GM19351 (cell line): ENCODE data around the gene CHST11.

ENCODE experiments used
- ATAC-seq: cut with Tn5 transposase; IDR thresholded peaks from one replicate; pipeline ENCODE4 v1.9.1; 2021; ENCODE audit warnings: mild to moderate bottlenecking, moderate library complexity; ENCODE audit not compliant: unreplicated experiment

CHST11 gene

DNA sequence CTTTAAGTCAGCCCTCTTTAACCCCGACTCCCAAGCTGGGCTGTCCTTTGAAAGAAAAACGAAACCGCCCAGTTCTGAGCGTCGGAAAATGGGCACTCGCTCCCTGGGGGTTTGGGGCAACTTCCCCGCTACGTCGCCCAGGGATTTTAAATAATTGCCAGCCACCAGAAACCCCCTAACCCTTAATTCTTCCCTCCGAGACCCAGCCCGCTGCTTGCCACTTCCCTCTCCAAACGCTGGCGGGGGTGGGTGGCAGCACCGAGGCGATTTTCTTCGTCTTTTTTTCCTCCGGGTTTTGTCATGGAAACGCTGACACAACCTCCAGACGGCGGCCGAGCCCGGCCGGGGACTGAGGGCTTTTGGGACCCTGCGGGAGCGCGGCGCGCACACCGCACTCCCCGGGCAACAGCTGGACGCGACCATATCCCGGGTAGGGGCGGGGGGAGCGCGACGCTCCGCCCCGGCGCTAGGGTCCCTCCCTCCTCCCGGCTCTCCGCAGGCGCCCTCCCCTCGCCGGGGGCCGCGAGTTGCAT is at the start of gene CHST11:
Gene CHST11 (plus strand): TSS at position 532 of the 533 bp plus-strand sequence.
- ATAC-seq: peak; percentile 61

DNA sequence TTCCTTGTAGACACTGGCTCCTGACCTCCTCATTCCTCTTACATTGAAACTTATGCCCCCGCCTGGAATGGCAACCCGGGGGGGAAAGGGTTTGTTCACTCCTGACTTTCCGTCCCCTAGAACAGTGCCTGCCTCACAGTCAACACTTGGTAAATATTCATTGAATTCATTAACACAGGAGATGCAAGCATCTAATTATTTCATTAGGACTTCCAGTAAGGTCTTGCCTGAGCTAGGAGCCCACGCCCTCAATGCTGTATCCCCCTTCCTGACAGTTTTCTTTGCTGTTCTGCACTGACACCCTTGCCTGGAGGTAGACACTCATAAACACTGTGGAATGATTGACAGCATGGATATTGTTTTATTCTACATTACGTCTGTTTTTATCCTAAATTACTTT is 49.3 kb upstream of the CHST11 start:
- no peak for ATAC-seq

DNA sequence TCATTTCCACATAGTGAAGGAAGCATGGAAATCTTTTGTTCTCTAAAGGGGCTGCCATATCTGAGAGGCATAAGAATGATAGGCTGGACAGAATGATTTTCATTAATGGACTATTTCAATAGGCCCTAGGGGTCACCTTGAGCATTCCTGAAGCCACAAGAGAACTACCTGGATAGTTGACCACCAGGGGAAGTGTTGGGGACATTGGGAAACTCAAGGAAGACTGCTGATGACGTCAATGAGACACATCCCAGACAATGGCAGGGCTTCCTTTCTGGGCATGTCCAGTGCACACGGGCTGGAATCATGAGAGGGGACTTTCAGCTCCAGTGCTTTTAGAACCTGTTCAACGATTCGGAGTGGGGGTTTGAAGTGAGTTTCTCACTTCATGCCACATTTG is 48.8 kb upstream of the CHST11 start:
- ATAC-seq: no peak

DNA sequence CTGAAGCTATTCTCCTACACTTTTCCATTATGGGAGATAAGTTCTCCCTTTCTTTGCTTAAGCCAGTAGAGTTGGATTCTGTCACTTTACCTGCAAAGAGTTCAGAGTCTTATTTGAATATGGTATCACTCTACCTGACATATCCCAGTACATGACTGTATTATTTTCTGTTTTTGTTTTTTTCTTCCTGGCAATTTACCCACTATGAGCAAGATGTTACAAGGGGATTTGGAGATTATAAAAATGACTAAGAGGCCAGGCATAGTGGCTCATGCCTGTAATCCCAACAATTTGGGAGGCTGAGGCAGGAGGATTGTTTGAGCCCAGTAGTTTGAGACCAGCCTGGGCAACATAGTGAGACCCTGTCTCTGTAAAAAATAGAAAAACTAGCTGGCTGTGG is 46.4 kb upstream of the CHST11 start:
- no peak for ATAC-seq

DNA sequence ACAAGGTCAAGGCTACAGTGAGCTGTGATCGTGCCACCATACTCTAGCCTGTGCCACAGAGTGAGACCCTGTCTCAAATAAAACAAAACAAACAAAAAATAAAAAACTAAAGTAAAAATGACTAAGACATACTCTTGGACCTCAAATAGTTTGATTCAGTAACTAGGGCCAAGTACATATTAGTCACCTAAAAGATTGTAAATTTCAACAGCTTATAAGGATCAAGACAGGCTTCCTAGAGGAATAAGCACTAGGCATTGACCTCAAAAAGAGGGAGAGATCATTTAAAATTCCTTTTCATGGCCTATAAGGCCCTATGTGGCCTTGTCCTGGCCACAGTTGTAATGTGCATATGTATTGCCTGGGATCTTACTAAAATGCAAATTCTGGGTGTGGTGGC is 46.0 kb upstream of the CHST11 start:
- ATAC-seq: no peak

DNA sequence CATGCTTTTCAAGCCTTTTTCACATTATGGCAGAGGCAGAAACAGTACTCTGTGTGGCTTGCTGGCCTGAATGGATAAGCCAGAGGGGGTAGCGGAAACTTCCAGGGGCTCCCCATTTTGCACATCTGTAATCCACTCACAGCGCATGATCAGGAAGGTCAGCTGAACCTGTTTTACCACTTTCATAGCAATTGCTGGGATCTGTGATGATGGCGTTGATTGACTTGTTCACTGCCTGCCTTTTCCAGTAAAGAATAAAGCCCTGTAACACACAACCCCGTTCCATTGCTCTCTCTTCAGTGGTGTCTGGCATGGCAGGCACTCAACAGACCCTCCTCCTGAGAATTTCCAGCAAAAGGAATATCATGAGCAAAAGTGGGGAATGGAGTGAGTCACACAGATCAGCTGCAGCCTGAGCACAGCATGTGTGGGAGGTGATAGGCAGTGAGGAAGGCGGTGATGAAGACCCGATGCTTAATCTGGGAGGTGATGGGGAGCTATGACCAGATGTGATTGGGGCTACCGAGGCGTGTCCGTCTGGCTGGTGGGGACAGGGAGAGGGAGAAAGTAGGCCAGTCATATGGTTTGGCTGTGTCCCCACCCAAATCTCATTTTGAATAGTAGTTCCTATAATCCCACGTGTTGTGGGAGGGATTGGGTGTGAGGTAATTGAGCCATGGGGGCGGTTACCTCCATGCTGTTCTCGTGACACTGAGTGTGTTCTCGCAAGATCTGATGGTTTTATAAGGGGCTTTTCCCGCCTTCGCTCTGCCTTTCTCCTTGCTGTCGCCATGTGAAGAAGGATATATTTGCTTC is 44.7 kb upstream of the CHST11 start:
- no peak for ATAC-seq

DNA sequence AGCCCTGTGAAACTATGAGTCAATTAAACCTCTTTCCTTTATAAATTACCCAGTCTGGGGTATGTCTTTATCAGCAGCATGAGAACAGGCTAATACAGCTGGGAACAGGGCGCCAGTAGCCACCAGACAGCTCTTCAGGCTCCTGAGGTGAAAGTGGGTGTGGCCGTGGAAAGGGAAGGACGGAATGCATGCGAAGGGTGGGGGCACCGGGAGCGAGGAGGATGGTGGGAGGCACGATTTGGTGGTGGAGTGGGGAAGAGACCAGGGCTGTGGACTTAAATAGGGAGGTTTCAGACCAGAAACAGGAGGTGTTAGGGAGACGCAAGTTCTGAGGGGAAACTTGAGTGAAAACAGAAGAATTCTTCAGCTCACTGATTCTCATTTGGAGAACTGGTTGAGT is 44.1 kb upstream of the CHST11 start:
- no peak for ATAC-seq

DNA sequence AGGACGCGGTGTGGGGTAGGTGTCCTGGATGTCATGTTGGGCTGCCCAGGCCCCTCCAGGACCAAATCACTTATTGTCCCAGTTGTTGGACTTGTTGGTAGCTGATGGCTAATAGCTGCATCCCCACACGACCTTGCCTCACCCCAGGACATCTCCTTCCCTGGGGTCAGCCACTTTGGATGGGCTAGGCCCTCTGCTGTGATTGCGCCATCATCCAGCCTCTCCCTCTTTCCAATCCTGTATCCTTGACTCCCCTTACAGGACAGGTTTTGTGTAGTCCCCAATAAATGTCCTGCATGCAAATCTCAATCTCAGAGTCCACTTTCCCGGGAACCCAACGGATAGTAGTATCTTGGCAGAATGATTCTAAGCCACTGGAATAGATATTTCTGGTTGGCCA is 43.4 kb upstream of the CHST11 start:
- ATAC-seq: no peak

DNA sequence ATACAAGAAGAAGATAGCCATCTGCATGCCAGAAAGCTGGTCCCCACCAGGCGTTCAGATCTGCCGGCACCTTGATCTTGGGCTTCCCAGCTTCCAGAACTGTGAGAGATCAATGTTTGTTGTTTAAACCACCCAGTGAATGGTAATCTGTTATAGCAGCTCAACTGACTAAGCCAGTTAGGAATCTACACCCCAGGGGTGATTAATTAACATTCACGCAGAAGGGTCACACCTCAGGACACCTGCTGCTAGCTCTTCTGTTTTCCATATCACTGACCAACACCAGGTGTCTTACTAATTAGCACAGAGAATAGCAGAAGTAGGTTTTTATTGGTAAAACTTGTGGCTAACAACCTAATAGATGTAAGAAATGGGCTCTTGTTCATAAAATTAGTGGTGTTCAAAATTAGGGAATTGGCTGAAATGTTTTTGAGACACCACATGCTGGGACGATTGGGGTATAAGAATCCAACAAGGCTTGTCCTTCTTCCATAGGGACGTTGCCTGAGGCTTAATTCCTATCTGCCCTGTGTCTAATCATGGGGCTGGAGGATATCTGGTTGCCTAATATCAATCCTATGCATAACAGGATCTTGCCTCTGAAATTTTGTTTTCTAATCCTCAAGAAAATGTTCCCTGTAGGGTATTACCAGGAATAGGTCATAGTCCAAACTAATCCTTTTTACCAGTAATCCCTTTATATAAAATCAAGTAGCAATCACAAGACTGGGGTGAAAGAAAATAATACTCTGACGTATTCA is 42.0 kb upstream of the CHST11 start:
- ATAC-seq: no peak

DNA sequence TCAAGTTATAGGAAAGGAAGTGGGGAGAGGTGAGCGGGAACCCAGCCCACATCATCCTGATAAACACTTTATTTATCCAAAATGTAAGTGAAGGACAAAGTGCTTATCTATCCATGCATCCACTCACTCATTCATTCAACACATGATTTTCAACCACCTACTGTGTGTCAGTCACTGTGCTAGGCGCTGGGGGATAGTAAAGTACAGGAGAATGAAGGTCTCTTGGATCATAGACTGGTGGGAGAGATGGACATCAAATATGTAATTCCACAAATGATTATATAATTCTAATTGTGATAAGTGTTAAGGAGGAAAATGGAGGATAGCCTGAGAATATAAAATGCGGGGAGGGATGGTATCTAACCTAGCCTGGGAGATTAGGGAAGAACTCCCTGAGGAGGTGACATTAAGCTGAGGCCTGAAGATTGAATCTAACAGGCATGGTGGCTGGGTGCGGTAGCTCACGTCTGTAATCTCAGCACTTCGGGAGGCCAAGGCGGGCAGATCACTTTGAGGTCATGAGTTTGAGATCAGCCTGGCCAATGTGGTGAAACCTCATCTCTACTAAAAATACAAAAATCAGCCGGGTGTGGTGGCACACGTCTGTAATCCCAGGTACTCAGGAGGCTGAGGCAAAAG is 41.3 kb upstream of the CHST11 start:
- no peak for ATAC-seq

DNA sequence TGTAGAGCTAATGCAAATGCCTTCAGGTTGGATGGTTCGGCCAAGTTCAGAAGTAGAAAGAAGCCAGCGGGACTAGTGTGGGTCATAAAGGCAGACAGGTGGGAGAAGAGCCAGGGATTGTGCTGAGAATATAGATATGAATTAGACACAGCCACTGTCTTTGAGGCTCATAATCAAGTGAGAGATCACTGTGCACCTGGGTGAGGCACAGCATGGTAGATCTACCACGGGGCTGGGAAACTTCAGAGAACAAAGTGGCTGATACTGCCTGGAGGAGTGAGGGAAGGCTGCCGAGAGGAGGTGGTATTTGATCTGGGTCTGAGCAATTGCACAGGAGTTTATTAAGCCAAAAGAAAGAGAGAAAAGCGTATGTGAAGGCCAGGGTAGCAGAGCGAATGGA is 40.6 kb upstream of the CHST11 start:
- ATAC-seq: no peak

DNA sequence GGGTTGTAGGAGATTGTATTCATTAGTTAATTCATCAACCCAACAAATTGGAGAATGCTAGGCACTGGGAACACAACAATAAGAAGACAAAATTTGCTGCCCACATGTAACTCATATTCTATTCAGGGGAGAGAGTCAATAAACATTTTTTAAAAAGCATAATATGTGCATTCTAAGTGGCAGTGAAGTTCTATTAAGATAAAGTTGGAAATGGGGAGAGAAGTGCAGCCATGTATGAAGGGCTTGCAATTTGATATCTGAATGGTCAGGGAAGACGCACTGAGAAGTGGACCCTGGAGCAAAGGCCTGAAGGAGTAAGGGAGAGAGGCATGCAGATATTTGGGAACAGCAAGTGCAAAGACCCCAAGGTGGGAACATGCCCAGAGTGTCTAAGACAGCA is 40.2 kb upstream of the CHST11 start:
- no peak for ATAC-seq

DNA sequence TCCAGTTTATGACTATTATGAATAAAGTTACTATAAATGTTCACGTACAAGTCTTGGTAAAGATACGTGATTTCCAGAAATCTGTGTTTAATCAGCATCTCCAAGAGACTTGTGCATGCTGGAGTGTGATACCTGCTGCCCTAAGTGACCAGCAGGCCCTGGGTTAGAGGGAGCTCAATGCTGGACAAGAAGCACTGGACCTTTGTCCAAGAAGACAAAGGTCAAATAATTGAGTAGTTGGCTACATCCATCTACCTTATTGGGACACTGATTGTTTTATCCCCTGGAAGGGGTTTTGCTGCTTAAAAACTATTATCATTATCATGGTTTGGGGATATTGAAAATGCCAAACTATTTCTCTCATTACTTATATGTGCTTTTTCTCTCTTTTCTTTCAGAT is 37.0 kb upstream of the CHST11 start:
- ATAC-seq: no peak

DNA sequence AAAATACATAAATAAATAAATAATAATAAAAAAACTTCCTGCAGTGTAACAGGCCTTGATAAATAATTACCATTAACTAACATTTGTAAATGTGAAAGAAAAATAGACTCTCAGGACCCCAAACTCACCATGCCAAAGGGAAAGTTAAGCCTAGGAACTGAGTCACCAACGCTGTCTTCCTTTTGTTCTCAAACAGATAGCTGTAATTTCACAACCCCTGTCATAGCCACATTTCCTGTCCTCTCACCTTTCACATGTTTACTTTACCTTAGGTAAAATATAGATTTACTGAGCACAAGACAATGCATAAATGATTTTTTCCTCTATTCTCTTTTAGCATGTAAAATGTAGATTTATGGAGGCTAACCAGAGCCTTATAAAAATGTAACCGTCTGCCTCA is 35.9 kb upstream of the CHST11 start:
- ATAC-seq: no peak

DNA sequence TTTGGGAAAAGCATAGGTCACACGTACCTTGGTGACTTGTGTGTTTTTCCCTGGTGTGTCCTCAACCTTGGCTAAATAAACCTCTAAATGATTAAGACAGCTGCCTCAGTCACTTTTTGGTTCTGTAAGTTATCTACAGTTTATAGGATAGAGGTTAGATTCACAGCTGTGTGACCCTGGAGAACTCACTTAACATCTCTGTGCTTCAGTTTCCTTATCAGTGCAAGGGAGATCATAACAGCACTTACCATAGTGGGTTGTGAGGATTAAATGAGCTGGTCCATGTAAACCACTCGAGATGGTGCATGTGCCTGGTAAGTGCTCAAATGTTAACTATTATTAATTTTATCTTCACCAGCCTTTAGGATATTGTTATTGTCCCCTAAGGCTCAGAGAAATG is 35.4 kb upstream of the CHST11 start:
- no peak for ATAC-seq

DNA sequence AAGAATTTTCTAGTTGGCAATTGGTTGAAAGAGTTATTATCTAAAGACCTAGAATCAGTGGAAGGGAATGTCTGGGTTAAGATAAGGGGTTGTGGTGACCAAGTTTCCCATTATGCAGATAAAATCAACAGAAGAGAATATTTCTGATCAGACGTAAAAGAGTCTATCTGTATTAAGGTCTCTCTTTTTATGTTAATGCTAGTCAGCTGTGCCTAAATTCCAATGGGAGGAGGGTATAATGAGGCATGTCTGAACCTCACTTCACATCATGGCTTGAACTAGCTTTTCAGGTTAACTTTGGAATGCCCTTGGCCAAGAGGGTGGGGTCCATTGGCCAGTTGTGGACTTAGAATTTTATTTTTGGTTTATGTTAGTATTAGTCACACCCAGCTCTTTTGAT is 34.3 kb upstream of the CHST11 start:
- no peak for ATAC-seq

DNA sequence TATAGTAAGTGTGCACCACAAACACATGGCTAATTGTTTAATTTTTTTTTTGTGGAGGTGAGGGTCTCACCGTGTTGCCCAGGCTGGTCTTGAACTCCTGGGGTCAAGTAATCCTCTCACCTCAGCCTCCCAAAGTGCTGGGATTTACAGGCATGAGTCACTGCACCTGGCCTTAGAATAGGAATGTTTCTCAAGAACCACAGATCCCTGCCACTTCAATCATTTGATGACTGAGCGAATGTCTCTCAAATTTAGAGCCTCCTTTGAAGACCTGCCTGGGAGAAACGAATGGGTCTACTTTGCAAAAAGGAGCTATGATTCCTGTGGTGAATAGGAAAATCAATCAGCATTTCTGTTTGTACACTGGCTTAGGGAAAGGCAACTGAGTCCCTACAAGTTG is 33.5 kb upstream of the CHST11 start:
- no peak for ATAC-seq

DNA sequence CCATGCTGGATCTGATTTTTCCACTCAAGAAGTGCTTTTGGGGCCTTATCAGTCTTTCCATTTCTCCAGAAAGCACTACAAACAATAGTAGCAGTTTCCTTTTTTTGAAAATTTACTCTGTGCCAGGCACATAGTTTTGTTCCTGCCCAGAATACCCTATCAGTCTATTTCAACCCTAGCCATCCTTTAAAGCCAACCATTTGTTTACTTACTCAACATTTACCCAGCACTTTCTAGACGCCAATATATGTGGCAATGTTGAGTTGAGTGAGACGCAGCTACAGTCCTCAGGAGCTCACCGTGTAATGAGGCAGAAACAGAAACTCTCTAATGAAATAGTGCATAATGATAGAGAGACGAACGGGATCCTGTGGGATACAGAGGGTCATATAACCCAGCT is 32.9 kb upstream of the CHST11 start:
- no peak for ATAC-seq

DNA sequence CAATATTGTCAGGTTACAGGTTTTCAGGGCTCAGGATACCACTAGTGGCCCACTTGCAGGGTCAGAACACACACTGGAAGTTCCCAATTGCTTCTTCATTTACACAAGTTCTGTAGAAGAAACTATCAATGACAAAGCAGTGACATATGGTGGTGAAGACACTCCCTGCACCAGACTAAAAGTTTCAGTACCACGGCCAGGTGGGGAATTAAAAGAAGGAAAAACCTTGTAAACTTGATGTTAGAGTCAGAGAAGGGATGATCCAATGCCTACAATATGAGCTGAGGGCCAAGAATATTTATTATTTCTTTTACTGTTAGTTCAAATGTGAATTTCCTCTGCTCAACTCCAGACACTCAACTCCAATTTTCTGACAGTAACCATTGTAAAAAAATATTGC is 31.8 kb upstream of the CHST11 start:
- no peak for ATAC-seq

DNA sequence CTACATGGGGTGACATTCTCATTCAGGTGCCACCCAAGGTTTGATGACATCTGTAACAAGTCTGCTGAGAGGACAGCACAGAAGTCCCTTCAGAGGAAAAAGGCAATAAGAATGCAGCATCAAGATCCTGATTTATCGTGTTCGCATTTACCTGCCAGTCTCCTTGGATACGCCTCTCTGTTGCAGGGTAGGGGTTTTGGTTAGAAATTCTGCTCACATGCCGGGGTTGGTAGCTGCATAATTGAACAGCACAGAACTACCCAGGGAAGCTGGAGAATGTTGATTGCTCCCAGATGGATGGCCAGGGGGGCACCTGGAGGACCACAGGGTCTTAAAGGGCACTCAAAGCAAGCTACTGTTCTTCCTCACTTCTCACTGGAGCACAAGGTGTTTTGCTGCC is 31.1 kb upstream of the CHST11 start:
- ATAC-seq: no peak

DNA sequence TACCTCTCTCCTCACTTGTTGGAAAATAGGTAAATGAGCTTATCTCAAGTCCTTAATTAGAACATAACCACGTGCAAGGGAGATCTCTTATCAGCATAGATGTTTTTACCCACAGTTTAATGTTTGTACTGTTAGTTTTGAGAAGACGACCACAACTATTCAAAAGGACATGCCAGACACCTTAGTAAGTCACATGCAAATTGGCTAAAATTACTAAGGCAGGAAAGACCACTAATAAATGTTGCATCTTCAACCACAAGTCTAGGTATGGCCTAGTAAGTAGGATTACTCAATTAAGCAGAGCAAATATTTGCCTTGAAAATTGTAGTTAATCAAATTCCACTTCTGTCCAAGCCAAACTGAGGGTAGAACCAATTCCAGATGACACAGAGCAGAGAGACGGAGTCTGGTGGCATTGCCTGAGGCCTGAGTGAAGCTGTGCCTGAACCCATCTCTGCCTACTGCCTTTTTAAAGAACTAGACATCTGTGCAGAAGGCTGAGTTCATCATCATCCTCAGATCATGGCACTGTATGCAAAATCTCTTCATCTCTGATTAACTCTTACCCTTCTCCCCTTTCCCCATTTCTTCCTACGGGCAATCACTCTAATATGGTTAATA is 29.7 kb upstream of the CHST11 start:
- no peak for ATAC-seq
